ENCODE results near the gene RFTN1. TPM values are rescaled to one million over a fixed set of nuclear protein-coding genes. Genes with fewer than 3 reads are reported as not detected.

Gene RFTN1
- total RNA-seq, 2 experiments from 2014 or later, result 81.8 to 152 TPM

DNA sequence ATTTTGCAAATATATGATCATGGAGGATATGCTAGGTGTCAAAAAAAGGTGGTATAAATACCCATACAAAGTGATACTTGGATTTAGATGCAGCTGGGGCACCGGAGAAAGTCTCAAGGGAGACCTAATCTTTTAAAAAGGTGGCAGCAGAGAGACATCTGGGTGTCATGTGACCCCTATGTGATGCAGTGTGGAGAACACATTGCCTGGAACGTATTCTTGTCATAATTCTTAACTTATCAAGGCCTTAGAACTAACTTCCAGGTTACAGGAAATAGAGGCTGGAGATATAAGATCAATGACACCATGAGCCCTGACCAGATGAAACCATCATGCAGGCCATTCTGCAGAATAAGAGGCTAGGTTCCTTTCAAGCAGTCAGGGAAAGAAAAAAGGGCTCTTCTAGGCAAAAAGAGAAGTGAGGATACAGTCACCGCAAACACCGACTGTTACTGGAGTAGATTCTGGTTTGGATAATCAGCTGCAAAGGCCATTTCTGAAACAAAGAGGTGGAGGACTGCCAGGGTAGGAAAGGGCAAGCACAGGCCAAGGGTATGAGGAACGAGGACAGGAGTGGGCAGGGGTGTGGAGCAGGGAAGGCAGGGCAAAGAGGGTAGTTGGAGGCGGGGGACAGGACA is 147.9 kb downstream of the RFTN1 start:
- peak overlapping the region; percentile 87 for H3K27ac ChIP-seq (ENCODE audit: low read depth, low read length, poor library complexity, severe bottlenecking)
- POLR2A ChIA-PET, result interaction anchor here (0.9 to 2.0 kb wide), 2 partner anchors 17 to 74 kb away, joined by 3 to 5 read pairs; no protein-coding TSS in a partner anchor
- no peaks in the 10 kb centered on the region for H3K9me2 ChIP-seq (ENCODE audit: insufficient read depth, low read length)
- H3K9me3 ChIP-seq (ENCODE audit: low read length), result no peaks in the 10 kb centered on the region
- BruUV-seq (replicated peaks), result no TSS peak
- peak; percentile 86 for DNase-seq (ENCODE audit: low spot score)
- no peak overlapping the region for H3K4me3 ChIP-seq (ENCODE audit: low read depth, low read length, poor library complexity, severe bottlenecking)
- peak overlapping the region; percentile 58 for H3K4me2 ChIP-seq (ENCODE audit: low read length)
- TF ChIP-seq, protein P1, sequence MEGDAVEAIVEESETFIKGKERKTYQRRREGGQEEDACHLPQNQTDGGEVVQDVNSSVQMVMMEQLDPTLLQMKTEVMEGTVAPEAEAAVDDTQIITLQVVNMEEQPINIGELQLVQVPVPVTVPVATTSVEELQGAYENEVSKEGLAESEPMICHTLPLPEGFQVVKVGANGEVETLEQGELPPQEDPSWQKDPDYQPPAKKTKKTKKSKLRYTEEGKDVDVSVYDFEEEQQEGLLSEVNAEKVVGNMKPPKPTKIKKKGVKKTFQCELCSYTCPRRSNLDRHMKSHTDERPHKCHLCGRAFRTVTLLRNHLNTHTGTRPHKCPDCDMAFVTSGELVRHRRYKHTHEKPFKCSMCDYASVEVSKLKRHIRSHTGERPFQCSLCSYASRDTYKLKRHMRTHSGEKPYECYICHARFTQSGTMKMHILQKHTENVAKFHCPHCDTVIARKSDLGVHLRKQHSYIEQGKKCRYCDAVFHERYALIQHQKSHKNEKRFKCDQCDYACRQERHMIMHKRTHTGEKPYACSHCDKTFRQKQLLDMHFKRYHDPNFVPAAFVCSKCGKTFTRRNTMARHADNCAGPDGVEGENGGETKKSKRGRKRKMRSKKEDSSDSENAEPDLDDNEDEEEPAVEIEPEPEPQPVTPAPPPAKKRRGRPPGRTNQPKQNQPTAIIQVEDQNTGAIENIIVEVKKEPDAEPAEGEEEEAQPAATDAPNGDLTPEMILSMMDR (conservative IDR thresholded peaks at IDR 0.05; ENCODE audit: low read length), result peak; percentile 53
- TF ChIP-seq EZH2phosphoT487 (IDR thresholded peaks at IDR 0.05; ENCODE audit: borderline replicate concordance, low read depth, low read length), result no peak
- peaks cover 99% of the 10 kb centered on the region for H3K36me3 ChIP-seq (ENCODE audit: insufficient read depth, low read length)
- peaks cover 65% of the 10 kb centered on the region for H3K4me1 ChIP-seq (ENCODE audit: insufficient read depth, low read length, poor library complexity, severe bottlenecking)
- H3K79me2 ChIP-seq (ENCODE audit: insufficient read depth, low read depth, low read length), result peaks cover 35% of the 10 kb centered on the region
- intact Hi-C loops (cut with micrococcal nuclease; ENCODE audit: unreplicated experiment), result no loop called here
- H4K20me1 ChIP-seq (ENCODE audit: insufficient read depth, low read length), result no peaks in the 10 kb centered on the region
- CTCF ChIA-PET (ENCODE audit: unreplicated experiment), result interaction anchor here (0.6 to 1.4 kb wide), 2 partner anchors 11 to 37 kb away, joined by 3 to 4 read pairs; no protein-coding TSS in a partner anchor
- no peak overlapping the region for H2AFZ ChIP-seq (ENCODE audit: low read length)

- no peak for DNase-seq (ENCODE audit: low spot score)
- Histone ChIP-seq H3K4me3 (ENCODE audit: low read depth, low read length, poor library complexity, severe bottlenecking) (no peak overlapping the region), H3K9me3 (ENCODE audit: low read length) (no peaks in the 10 kb centered on the region), H3K27ac (ENCODE audit: low read depth, low read length, poor library complexity, severe bottlenecking) (peak overlapping the region; percentile 87), H3K36me3 (ENCODE audit: insufficient read depth, low read length) (peaks cover 99% of the 10 kb centered on the region), H4K20me1 (ENCODE audit: insufficient read depth, low read length) (no peaks in the 10 kb centered on the region), H3K4me2 (ENCODE audit: low read length) (peak overlapping the region; percentile 58), H2AFZ (ENCODE audit: low read length) (no peak overlapping the region), H3K4me1 (ENCODE audit: insufficient read depth, low read length, poor library complexity, severe bottlenecking) (peaks cover 65% of the 10 kb centered on the region), H3K79me2 (ENCODE audit: insufficient read depth, low read depth, low read length) (peaks cover 35% of the 10 kb centered on the region), H3K9me2 (ENCODE audit: insufficient read depth, low read length) (no peaks in the 10 kb centered on the region)
- ChIA-PET POLR2A (interaction anchor here (0.8 to 2.0 kb wide), 5 partner anchors 11 to 200 kb away, joined by 3 to 6 read pairs (median 4); no protein-coding TSS in a partner anchor), CTCF (ENCODE audit: unreplicated experiment) (interaction anchor here (1.0 kb wide), 1 partner anchor 8 kb away, joined by 3 read pairs; no protein-coding TSS in a partner anchor)
- no peak for TF ChIP-seq EZH2phosphoT487 (IDR thresholded peaks at IDR 0.05; ENCODE audit: borderline replicate concordance, low read depth, low read length)
- TF ChIP-seq, protein P1 (conservative IDR thresholded peaks at IDR 0.05; ENCODE audit: low read length), result no peak
- intact Hi-C loops (cut with micrococcal nuclease; ENCODE audit: unreplicated experiment), result no loop called here
- no TSS peak for BruUV-seq (replicated peaks)
These were observed 148.5 kb downstream of the RFTN1 start for GRCh38 chr3:16364963-16365362.

DNA sequence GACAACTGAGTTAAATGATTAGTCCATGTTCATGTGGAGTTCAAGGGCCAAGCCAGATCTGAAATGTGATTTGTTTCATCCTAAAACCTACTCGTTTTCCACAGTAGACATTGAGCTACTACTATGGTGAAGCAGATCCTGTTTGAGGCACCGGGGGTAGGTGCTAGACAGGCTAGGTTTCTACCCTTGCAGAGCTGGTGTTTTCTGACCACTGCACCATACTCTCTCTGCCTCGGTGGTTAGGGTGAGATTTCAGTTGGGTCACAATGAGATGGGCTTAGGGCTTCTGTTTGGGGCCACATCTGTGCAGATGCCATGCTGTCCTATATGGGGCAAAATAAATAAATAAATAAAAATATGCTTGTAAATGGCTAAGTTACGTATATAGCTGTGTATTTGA is 149.2 kb downstream of the RFTN1 start:
- BruUV-seq (replicated peaks), result no TSS peak
- H4K20me1 ChIP-seq (ENCODE audit: insufficient read depth, low read length), result no peaks in the 10 kb centered on the region
- H3K4me2 ChIP-seq (ENCODE audit: low read length), result no peak overlapping the region
- no peaks in the 10 kb centered on the region for H3K9me2 ChIP-seq (ENCODE audit: insufficient read depth, low read length)
- H3K4me3 ChIP-seq (ENCODE audit: low read depth, low read length, poor library complexity, severe bottlenecking), result no peak overlapping the region
- H3K79me2 ChIP-seq (ENCODE audit: insufficient read depth, low read depth, low read length), result peaks cover 36% of the 10 kb centered on the region
- peaks cover 97% of the 10 kb centered on the region for H3K36me3 ChIP-seq (ENCODE audit: insufficient read depth, low read length)
- ChIA-PET CTCF (ENCODE audit: unreplicated experiment) (interaction anchor here (1.0 kb wide), 1 partner anchor 9 kb away, joined by 3 read pairs; no protein-coding TSS in a partner anchor), POLR2A (interaction anchor here (0.8 to 2.0 kb wide), 7 partner anchors 11 to 201 kb away, joined by 3 to 6 read pairs (median 4); no protein-coding TSS in a partner anchor)
- peaks cover 71% of the 10 kb centered on the region for H3K4me1 ChIP-seq (ENCODE audit: insufficient read depth, low read length, poor library complexity, severe bottlenecking)
- TF ChIP-seq, protein P1 (conservative IDR thresholded peaks at IDR 0.05; ENCODE audit: low read length), result no peak
- no peak for TF ChIP-seq EZH2phosphoT487 (IDR thresholded peaks at IDR 0.05; ENCODE audit: borderline replicate concordance, low read depth, low read length)
- H2AFZ ChIP-seq (ENCODE audit: low read length), result no peak overlapping the region
- no peak for DNase-seq (ENCODE audit: low spot score)
- H3K9me3 ChIP-seq (ENCODE audit: low read length), result no peaks in the 10 kb centered on the region
- intact Hi-C loops (cut with micrococcal nuclease; ENCODE audit: unreplicated experiment), result no loop called here
- H3K27ac ChIP-seq (ENCODE audit: low read depth, low read length, poor library complexity, severe bottlenecking), result peak overlapping the region; percentile 87

Data from OCI-LY7 (cell line).